Sigmoid colon (tissue), 7 donors: ENCODE measurements around the gene BEST1. TPM values are rescaled to one million over a fixed set of nuclear protein-coding genes. Genes with fewer than 3 reads are reported as not detected.

Experiments
- DNase-seq: peaks from one replicate; pipeline ENCODE4 v3.0.0-alpha.2; 2019
- H3K27ac ChIP-seq, 4 donors: fragments of 200-600 bp; sonication (generic); one replicate each; pipeline ENCODE4 v1.5.1; 2016 to 2019; ENCODE audit warnings: mild to moderate bottlenecking in 1 of 4
- H3K27me3 ChIP-seq, 3 donors: fragments of 200-600 bp; sonication (generic); one replicate each; pipeline ENCODE4 v1.5.1; 2019; ENCODE audit warnings: mild to moderate bottlenecking in 1 of 3
- H3K36me3 ChIP-seq, 4 donors: fragments of 200-600 bp; sonication (generic); one replicate each; pipeline ENCODE4 v1.5.1; 2016 to 2019
- H3K4me1 ChIP-seq, 4 donors: fragments of 200-600 bp; sonication (generic); one replicate each; pipeline ENCODE4 v1.5.1; 2017 to 2019
- H3K4me3 ChIP-seq, 4 donors: fragments of 200-600 bp; sonication (generic); one replicate each; pipeline ENCODE4 v1.5.1; 2017 to 2019; ENCODE audit warnings: mild to moderate bottlenecking in 2 of 4, moderate library complexity in 1 of 4
- H3K9me3 ChIP-seq, 4 donors: fragments of 200-600 bp in 3 of 4; sonication (generic) in 3 of 4; one replicate each; pipeline versions ENCODE4 v1.5.1 to v1.6.1; 2013 to 2019
- EP300 ChIP-seq, 4 donors: sonication (generic); formaldehyde crosslinking; IDR thresholded peaks; one replicate each; pipeline ENCODE4 v1.6.1; 2017; ENCODE audit warnings: antibody characterized with exemption in 4 of 4
- POLR2A ChIP-seq, 2 donors: fragments of 450-650 bp; IDR thresholded peaks; one replicate each; pipeline ENCODE4 v1.6.1; 2016; ENCODE audit warnings: antibody characterized with exemption in 2 of 2, mild to moderate bottlenecking in 2 of 2, moderate library complexity in 2 of 2
- POLR2AphosphoS5 ChIP-seq, 4 donors: sonication (generic); formaldehyde crosslinking; IDR thresholded peaks; one replicate each; pipeline ENCODE4 v1.6.1; 2017; ENCODE audit warnings: antibody characterized with exemption in 4 of 4
- WGBS, 2 donors: extraction: QIAGEN DNeasy Blood & Tissue Kit; methylation state at CpG; one replicate each; pipeline ENCODE4 v1.1.7; 2013; 5-methylcytosine and 5-hydroxymethylcytosine counted together
- intact Hi-C: fragments of 100-400 bp; cut with DNase I; formaldehyde crosslinking; loops from one replicate; pipeline ENCODE4 v1.15.1; 2023
- polyA plus RNA-seq, 3 donors: library from polyadenylated mRNA; stranded (reverse); fragments of 200-250 nt; gene quantifications; one replicate each; pipeline ENCODE4 v1.2.3, GENCODE V29; 2013
- total RNA-seq, 4 donors: library from RNA; depleted of rRNA; stranded (reverse); fragments of >200 nt; gene quantifications; one replicate each; pipeline ENCODE4 v1.1.0, GENCODE V29; 2016
- TF ChIP-seq, protein P1 (sequence below), 4 experiments: fragments of 450-650 bp in 3 of 4; fragments of 200-600 bp in 1 of 4; IDR thresholded peaks; one replicate each; pipeline ENCODE4 v1.5.1; 2016 to 2019; ENCODE audit warnings: antibody characterized with exemption in 4 of 4, mild to moderate bottlenecking in 3 of 4, moderate library complexity in 2 of 4
- donor health status: healthy with polysubstance abuse.
- donor health status: Bipolar disorder and iron deficiency.
- donor health status: healthy.

Gene BEST1
- total and polyA plus RNA-seq, 7 donors = 0.83 to 9.6 (median 4.3) TPM

GRCh38 chr11:61955422-61956135, 5.4 kb downstream of the BEST1 start:
- 7% methylated on average over 56 of the region's 56 CpGs for WGBS, 2 donors
- peak overlapping the region; percentile 61 to 81 (median 72) for H3K27ac ChIP-seq
- peaks cover 0 to 22% (median 18%) of the 10 kb centered on the region in 4 donors for H3K4me1 ChIP-seq
- H3K36me3 ChIP-seq = peaks cover 0 to 11% (median 0%) of the 10 kb centered on the region in 4 donors
- intact Hi-C loops = no loop called here
- H3K27me3 ChIP-seq = peaks cover 0 to 4% (median 0%) of the 10 kb centered on the region in 3 donors
- peak overlapping the region; percentile 33 to 53 (median 40) for H3K4me3 ChIP-seq
- no peak for DNase-seq
- TF ChIP-seq POLR2AphosphoS5 (IDR thresholded peaks at IDR 0.05) = peak in 1 of 4 donors; percentile 24
- TF ChIP-seq EP300 (IDR thresholded peaks at IDR 0.05) = no peak
- H3K9me3 ChIP-seq = no peaks in the 10 kb centered on the region

DNA sequence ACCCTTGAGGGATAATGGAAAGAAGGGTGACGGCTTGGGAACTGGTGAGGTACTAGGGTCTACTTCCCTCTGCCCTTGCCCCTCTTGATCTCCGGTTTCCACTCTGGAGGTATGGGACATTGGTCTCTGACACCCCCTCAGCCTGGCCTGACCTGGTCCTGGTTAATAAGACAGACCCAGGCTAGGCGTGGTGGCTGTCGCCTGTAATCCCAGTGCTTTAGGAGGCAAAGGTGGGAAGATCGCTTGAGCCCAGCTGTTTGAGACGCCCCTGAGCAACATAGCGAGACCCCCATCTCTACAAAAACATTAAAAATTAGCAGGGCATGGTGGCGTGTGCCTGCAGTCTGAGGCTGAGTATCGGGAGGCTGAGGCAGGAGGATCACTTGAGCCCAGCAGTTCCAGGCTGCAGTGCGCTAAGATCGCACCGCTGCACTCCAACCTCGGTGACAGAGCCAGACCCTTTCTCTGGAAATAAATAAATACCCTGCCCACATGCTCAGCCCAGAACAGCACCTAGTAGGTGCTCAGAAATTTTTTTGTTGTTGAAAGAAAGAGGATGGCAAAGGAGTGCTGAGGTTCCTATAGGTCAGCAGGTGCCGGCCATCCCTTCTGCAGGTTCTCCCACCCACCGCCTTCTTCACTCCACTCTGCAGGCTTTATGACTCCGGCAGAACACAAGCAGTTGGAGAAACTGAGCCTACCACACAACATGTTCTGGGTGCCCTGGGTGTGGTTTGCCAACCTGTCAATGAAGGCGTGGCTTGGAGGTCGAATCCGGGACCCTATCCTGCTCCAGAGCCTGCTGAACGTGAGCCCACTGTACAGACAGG, 6.3 kb downstream of the BEST1 start:
- no peaks in the 10 kb centered on the region for H3K9me3 ChIP-seq
- WGBS, 2 donors = 84 to 92% methylated on average over 20 of the region's 20 CpGs
- peaks cover 0 to 28% (median 25%) of the 10 kb centered on the region in 4 donors for H3K4me1 ChIP-seq
- peaks cover 0 to 4% (median 0%) of the 10 kb centered on the region in 3 donors for H3K27me3 ChIP-seq
- intact Hi-C loops = no loop called here
- no peak for TF ChIP-seq POLR2AphosphoS5 (IDR thresholded peaks at IDR 0.05)
- no peak for TF ChIP-seq POLR2A (IDR thresholded peaks at IDR 0.05)
- TF ChIP-seq EP300 (IDR thresholded peaks at IDR 0.05) = no peak
- TF ChIP-seq, protein P1, sequence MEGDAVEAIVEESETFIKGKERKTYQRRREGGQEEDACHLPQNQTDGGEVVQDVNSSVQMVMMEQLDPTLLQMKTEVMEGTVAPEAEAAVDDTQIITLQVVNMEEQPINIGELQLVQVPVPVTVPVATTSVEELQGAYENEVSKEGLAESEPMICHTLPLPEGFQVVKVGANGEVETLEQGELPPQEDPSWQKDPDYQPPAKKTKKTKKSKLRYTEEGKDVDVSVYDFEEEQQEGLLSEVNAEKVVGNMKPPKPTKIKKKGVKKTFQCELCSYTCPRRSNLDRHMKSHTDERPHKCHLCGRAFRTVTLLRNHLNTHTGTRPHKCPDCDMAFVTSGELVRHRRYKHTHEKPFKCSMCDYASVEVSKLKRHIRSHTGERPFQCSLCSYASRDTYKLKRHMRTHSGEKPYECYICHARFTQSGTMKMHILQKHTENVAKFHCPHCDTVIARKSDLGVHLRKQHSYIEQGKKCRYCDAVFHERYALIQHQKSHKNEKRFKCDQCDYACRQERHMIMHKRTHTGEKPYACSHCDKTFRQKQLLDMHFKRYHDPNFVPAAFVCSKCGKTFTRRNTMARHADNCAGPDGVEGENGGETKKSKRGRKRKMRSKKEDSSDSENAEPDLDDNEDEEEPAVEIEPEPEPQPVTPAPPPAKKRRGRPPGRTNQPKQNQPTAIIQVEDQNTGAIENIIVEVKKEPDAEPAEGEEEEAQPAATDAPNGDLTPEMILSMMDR (IDR thresholded peaks at IDR 0.05) = no peak
- peaks cover 0 to 11% (median 0%) of the 10 kb centered on the region in 4 donors for H3K36me3 ChIP-seq
- H3K27ac ChIP-seq = peak overlapping the region; percentile 61 to 81 (median 72)
- peak; percentile 36 for DNase-seq
- H3K4me3 ChIP-seq = peak overlapping the region; percentile 33 to 53 (median 40)

- H3K4me1 ChIP-seq = peaks cover 0 to 36% (median 32%) of the 10 kb centered on the region in 4 donors
- WGBS, 2 donors = 90 to 93% methylated on average over 7 of the region's 7 CpGs
- intact Hi-C loops = no loop called here
- peaks cover 0 to 11% (median 0%) of the 10 kb centered on the region in 4 donors for H3K36me3 ChIP-seq
- DNase-seq = no peak
- H3K4me3 ChIP-seq = no peak overlapping the region
- no peaks in the 10 kb centered on the region for H3K9me3 ChIP-seq
- TF ChIP-seq POLR2A (IDR thresholded peaks at IDR 0.05) = no peak
- TF ChIP-seq, protein P1 (IDR thresholded peaks at IDR 0.05) = no peak
- H3K27ac ChIP-seq = no peak overlapping the region
- H3K27me3 ChIP-seq = peaks cover 0 to 4% (median 0%) of the 10 kb centered on the region in 3 donors
These were observed 7.0 kb downstream of the BEST1 start for GRCh38 chr11:61957021-61957770.

DNA sequence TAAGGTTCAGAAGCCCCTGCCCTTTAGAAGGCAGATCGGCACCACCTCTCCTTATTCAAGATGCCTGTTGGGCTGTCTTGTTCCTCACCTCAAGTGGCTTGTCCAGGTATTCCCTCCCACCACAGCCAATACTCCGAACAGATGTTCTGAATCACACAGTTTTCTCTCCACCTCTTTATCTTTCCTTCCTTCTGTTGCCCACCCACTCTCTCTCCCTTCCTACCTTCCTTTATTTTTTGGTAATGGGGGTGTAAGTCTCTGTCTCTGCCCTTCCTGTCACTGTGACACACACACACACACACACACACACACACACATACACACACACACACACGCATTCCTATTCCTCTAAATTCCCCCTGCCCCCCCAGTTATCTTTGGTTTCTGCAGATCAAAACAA, 8.4 kb downstream of the BEST1 start:
- H3K4me3 ChIP-seq = no peak overlapping the region
- 64 to 80% methylated on average over 3 of the region's 3 CpGs for WGBS, 2 donors
- peaks cover 0 to 50% (median 45%) of the 10 kb centered on the region in 4 donors for H3K4me1 ChIP-seq
- TF ChIP-seq POLR2AphosphoS5 (IDR thresholded peaks at IDR 0.05) = no peak
- no peak for TF ChIP-seq EP300 (IDR thresholded peaks at IDR 0.05)
- TF ChIP-seq, protein P1 (IDR thresholded peaks at IDR 0.05) = no peak
- no peak for TF ChIP-seq POLR2A (IDR thresholded peaks at IDR 0.05)
- H3K27ac ChIP-seq = no peak overlapping the region
- DNase-seq = no peak
- H3K27me3 ChIP-seq = peaks cover 0 to 4% (median 0%) of the 10 kb centered on the region in 3 donors
- no peaks in the 10 kb centered on the region for H3K9me3 ChIP-seq
- H3K36me3 ChIP-seq = peaks cover 4 to 23% (median 7%) of the 10 kb centered on the region in 4 donors
- intact Hi-C loops = no loop called here
